Renal pelvis (tissue), 4 donors: Measurements from ENCODE around the gene SPTLC3. TPM values are rescaled to one million over a fixed set of nuclear protein-coding genes. Genes with fewer than 3 reads are reported as not detected.
A peak's percentile ranks its signal among the peaks of the same experiment; 100 is the strongest.

Experiments used
- DNase-seq: peaks from one replicate; pipeline ENCODE4 v3.0.0-alpha.2; 2013
- polyA plus RNA-seq, 3 donors: library from polyadenylated mRNA; unstranded; fragments of 120-200 nt; gene quantifications; one replicate each; pipeline ENCODE4 v1.2.1, GENCODE V29; 2013; ENCODE audit not compliant: insufficient read length in 3 of 3

Gene SPTLC3
- polyA plus RNA-seq, 3 donors, result 16.9 to 25.3 (median 20.7) TPM

DNA sequence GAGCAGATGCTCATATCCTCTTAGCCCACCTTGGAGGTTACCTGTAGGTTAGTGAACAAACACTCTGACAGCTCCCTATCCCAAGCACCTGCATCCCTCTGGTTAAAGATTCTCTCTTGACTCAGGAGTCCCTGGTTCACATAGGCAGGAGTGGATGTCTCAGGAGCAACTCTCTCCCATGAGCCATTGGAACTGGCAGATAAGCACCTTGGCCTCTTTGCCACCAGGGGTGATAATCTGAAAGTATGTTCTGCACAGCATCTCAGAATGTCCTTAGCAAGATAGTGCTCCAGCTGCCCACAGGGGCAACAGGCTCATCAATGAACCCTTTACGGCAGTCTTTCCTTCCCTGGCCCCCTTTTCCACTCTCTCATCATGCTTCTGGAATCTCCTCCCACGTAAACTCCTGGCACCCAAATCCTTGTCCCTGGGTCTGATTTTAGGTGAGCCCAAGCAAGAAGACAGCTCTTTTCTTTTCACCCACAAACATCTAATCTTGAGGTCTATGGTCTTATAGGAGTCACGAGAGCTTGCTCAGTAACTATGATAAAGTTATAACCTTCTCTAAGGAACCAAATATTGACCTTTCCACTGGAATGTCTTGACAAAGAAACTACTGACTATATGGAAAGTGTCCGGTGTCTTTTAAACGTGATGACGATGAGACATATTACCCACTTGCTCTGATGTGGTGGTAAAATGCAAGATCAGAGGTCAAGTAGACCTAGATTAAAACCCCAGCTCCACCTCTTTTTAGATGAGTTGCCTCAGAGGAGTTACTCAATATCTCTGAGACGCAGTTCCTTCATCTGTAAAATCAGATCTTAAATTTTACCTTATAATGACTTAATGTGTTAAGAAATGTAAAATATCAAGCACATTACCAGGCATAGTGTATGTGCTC lies 172.5 kb downstream of the SPTLC3 start:
- DNase-seq, result no peak

DNA sequence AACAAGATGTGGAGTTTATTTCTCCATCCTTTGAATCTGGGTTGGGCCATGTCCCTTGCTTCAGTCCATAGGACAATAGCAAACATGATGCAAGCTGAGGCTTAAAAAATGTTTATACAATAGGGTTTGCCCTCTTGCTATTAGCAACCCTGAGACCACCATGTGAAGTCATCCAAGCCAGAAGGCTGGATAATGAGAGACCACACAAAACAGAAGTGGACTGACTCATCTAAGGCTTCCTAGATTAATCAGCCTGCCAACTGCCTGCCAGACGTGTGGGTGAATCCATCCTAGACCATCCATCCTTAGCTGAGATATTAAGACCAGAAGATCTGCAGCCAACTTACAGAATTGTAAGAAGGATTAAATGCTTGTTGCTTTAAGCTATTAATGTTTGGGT lies 174.2 kb downstream of the SPTLC3 start:
- DNase-seq, result no peak

DNA sequence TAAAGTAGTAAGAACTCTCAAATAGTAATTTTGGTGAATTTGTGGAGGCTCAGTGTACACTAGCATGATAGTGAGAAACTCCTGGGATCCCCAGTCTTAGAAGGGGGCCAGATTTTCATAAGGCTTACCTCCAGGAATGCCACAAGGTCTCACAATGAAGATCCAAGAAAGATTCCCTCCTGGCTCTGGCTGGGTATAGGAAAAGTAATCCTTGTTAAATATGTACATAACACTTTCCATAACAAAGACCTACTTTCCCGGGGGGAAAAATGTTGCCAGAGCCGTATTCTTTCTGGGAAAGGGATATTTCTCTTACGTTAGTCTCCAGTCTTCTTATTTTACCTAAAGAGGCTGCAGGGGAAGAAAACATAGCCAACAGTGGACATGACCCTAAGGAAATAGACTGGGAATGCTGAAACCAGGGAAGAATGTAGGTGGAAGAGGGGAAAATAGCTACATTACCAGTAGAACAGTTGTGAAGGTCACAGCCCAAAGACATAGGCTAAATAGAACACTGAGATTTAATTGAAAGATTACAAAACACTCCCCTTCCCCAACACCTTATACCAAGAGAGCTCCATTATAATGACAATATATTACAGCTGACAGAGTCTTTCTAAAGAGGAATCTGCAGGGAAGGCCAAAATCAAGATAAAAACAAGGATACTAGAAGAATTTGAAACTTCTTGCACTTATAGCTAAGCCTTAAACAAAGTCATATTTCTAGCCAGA lies 177.4 kb downstream of the SPTLC3 start:
- no peak for DNase-seq

DNA sequence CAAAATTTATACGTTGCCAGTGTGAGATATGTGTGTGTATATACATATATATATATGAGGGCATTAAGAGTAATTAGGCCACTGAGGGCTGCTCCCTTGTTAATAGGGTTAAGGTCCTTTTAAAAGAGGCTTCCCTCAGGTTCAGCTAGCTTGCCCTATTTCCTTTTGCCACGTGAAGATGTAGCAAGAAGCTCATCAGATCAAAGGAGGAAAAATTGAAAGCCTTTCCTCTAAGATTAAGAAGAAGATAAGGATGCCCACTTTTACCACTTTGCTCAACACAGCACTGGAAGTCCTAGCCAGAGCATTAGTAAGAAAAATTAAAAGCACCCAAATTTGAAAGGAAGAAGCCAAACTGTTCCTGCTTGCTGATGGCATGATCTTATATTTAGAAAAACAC lies 179.1 kb downstream of the SPTLC3 start:
- DNase-seq, result no peak

DNA sequence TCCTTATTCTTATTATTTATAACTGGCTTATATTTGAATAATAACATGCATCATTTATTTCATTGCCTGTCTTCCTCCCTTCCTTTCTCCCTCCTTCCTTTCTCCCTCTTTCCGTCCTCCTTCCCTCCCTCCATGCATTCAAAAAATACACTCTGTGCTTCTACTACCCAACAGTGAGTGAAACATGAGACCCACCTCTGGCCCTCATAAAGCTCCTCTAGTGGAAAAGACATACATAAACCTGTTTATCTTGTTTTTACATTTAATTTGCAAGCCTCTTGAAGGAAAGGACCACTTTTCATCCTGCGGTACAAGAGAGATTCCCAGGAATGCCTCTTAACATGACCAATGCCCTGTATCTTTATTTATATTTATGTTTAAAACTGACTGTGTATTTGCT lies 190.5 kb downstream of the SPTLC3 start:
- peak; percentile 60 for DNase-seq

DNA sequence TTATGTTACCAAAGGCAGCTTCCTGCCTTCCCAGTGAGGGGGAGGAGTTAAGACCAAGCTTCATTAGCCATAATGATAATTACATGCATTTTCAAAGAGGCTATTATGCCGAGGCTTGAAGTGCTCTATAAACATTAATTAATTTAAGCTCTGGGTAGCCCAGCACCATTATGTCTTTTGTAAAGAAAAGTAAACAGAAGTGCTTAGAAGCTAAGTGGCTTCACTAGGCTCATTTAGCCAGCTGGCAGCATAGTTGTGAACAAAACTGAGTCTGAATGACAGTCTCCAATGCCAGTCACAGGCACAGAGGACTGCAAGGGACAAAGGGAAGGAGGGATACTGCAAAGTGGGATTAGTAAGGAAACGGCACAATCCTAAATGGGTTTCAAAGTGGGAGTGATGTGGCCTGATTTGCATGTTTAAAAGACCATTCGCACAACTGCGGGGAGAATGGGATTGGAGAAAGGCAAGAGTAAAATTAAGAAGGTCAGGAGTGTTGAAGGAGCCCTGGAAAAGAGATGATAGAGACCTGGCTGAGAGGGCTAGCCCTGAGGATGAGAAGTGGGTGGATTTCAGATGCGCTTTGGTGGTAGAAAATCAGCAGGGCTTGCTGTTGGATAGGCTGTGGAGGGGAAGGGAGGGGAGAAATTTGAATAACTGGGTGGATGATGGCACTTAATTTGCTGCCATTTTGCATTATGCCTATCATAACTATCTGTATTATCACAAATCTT lies 192.2 kb downstream of the SPTLC3 start:
- no peak for DNase-seq

DNA sequence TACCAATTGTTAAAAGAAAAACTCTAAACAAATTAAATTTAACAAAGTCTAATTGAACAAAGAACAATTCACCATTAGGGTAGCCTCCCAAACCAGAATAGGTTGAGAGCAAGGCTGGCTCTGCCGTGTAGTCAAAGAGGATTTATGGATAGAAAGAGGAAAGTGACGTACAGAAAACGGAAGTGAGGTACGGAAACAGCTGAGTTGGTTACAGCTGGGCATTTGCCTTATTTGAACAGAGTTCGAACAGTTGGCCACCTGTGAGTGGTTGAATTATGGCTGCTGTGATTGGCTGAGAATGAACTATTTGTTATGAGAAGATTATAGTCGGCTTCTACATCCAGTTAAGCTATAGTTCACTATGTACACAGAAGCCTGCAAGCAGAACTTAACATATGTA lies 193.8 kb downstream of the SPTLC3 start:
- no peak for DNase-seq

DNA sequence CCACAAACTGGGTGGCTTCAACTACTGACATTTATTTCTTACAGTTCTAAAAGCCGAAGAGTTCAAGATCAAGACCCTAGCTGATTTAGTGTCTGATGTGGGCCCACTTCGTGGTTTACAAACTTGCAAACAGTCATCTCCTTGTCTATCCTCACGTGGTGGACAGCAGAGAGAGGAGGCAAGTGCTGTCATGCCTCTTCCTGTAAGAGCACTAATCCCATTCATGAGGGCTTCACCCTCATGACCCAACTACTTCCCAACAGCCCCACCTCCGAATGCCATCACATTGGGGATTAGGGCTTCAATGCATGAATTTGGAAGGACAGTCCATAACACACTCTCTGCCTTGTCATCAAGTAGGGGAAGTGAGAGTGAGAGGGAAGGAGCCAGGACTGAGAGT lies 196.7 kb downstream of the SPTLC3 start:
- DNase-seq, result no peak

DNA sequence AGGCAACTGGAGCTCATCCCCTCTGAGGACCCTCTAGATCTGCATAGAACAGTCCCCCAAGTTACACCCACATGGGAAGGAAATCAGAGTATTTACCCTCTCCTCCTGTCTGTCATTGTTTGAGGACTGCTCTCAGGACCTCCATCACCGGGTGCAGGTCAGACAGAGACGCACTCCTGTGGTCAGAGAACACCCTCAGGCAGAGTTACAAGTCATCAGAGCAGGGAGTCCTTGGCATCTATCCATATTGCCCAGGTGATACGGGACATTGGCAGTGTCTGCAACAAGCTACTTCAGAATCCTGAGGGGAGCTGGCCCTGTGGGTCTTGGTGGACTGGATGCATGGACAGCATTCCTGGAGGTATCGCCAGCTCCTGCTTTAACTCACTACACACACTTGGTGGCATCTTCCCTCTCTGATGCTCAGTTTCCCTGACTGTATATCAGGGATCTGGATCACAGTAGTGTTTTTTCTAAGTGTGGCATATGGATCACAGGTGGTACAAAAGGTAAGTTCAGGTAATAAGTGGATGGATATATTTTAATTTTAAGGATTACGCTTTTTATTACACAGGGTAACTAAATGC lies 197.2 kb downstream of the SPTLC3 start:
- DNase-seq, result no peak

DNA sequence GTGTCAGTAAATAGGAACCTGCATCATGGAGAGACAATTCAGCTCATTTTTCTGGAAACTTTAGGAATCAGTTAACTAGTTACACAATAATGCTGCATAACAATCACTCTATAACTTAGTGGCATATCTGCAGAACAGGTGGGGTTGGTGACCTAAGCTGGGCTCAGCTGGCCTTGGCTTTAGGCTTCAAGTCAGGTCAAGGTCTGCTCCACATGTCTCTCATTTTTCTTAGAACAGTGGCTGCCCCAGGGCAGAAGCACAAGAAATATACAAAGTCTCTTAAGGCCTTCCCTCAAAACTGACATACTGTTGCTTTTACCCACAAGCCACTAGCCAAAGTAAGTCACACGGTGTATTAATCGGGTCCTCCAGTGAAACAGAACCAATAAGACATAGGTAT lies 198.2 kb downstream of the SPTLC3 start:
- no peak for DNase-seq

DNA sequence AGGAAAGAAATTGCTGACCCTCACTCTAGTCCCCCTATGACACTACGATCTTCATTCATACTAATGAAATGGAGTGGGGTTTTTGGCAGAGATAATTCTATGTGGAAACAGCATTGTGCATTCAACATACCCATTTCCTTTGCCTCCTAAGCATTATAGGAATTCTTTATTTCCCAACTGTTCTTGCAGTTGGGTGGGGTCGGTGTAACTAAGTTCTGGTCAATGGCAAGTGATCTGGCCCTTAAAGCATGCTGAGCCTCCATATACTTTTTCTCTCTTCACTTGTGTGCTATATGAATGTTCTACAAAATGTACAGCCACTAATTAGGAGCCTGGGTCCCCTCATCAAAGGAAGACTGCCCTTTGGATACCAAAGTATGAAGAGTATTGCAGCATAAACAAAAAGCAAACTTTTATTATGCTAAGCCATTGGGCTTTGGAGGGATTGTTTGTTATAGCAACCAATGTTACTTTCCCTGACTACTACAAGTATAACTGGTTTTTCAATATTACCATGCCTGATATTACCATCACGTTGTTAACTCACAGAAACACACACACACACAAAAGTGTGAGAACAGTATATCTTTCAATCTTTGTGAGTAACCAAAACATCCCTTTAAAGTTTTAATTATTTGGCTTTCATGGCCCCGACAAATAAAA lies 203.3 kb downstream of the SPTLC3 start:
- no peak for DNase-seq

DNA sequence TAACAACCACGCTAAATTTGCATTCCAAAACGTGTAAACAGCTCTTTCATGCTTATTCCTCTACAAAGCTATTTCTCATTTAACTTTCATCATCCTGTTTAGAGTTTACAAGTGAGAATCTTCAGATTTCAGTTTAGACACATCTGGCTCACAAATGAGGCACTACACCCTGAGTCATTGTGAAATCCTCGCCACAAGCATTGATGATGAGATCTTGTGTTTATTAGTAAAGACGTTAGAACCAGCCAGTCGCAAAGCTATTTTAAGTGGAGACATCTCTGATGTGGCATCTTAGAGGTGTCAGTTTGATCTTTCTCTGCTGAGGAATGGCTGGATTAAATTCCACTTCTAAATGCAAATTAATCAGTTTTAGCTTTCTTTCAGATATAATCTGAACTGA lies 204.0 kb downstream of the SPTLC3 start:
- no peak for DNase-seq

DNA sequence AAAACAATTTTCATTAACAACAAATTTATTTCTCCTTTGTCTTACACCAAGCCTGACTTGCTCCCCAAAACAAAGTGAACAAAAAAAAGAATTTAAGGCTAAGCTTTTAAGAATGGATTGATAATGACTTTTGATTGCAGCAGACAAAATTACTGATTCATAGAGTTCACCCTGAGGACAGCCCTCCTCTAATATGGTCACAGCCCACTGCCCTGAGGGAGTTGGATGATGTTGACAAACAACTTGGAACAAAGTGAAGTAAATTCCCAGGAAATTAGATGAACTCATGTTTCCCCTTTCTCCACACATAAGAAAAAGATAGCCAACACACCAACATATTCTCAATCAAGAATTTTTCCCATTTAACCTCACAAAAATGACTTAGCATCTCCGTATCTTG lies 204.6 kb downstream of the SPTLC3 start:
- no peak for DNase-seq

DNA sequence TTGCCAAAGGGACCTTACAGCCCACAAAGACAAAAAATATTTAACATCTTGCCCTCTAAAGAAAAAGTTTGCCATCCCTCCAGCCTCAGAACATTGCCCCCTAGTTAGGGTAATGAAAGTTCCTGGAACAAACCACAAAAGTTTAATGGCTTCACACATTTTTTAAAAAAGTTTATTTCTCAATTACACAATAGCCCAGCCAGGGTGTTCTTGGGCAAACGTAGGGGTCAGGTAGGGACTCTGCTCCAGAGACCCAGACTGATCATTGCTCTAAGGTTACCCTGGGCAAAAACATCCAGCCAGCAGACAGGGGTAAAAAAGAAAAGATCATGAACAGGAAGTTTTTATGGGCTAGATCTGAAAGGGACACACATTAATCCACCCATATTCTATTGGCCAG lies 207.8 kb downstream of the SPTLC3 start:
- no peak for DNase-seq

Other genes with a start within 250 kb of the SPTLC3 start
- gene ISM1, start 212.3 kb downstream of the SPTLC3 start, polyA plus RNA-seq, result 1 to 10 TPM; 3.3 to 5.4 (median 4.4) TPM